ENCODE measurements around the gene RFX4.

The RFX4 gene

DNA sequence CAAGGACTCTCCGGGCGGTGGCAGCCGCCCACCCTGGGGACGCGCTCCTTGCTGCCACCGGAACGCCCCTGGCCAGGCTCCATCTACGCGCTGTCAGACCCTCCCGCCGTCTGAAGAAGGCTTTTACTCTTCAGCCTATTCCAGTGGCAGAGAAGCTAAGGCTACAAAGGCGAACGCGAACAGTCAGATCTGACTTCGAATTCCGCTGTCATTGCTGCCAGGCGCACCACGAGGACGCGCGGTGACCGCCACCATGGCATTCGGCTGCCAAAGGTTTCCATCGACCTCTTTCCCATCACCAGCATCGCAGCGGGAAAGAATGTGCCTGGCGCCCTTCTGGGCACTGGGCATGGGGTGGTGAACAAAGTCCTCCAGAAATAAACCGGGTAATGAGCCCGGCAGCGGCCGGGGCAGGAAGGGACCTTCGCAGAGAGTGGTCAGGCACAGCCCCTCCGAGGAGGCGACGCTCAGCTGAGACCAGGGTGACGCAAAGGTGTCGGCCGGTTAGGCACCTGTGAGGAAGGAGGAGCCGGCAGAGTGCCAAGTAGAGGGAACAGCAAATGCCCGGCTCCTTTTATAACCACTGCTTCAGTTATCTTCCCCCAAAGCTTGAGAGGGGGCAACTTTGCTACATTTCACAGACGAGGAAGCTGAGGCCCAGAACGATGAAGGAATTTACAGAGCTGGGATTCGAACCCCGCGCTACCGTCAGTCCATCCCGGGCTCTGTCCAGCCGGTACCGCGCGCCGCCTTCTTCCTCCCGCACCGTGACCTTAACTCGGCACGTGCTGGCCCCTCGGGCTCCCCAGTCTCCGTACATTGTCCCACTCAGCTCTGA lies 1.9 kb upstream of the RFX4 start:
- no peak overlapping the region for H3K4me2 ChIP-seq
- H2AFZ ChIP-seq (ENCODE audit: low read depth) = no peak overlapping the region
- H3K9ac ChIP-seq = no peak overlapping the region
- no peaks in the 10 kb centered on the region for H3K36me3 ChIP-seq (ENCODE audit: insufficient read depth)
- H3K4me1 ChIP-seq (ENCODE audit: low read depth, poor library complexity, severe bottlenecking) = no peaks in the 10 kb centered on the region
- H3K79me2 ChIP-seq (ENCODE audit: insufficient read depth, low read depth) = no peaks in the 10 kb centered on the region
- no peaks in the 10 kb centered on the region for H3K27me3 ChIP-seq (ENCODE audit: insufficient read depth, low read depth)
- TF ChIP-seq, protein P1, sequence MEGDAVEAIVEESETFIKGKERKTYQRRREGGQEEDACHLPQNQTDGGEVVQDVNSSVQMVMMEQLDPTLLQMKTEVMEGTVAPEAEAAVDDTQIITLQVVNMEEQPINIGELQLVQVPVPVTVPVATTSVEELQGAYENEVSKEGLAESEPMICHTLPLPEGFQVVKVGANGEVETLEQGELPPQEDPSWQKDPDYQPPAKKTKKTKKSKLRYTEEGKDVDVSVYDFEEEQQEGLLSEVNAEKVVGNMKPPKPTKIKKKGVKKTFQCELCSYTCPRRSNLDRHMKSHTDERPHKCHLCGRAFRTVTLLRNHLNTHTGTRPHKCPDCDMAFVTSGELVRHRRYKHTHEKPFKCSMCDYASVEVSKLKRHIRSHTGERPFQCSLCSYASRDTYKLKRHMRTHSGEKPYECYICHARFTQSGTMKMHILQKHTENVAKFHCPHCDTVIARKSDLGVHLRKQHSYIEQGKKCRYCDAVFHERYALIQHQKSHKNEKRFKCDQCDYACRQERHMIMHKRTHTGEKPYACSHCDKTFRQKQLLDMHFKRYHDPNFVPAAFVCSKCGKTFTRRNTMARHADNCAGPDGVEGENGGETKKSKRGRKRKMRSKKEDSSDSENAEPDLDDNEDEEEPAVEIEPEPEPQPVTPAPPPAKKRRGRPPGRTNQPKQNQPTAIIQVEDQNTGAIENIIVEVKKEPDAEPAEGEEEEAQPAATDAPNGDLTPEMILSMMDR (conservative IDR thresholded peaks at IDR 0.05; ENCODE audit: low read depth, low read length) = no peak
- no peak overlapping the region for H3K27ac ChIP-seq
- no peaks in the 10 kb centered on the region for H4K20me1 ChIP-seq (ENCODE audit: insufficient read depth)
- H3K4me3 ChIP-seq (IDR thresholded peaks at IDR 0.05; ENCODE audit: insufficient read depth, low read depth, low read length) = no peak overlapping the region

GRCh38 chr12:106581543-106582248 lies 1.1 kb upstream of the RFX4 start:
- Histone ChIP-seq H3K9ac (no peak overlapping the region), H3K4me2 (no peak overlapping the region), H3K27ac (no peak overlapping the region), H3K27me3 (ENCODE audit: insufficient read depth, low read depth) (no peaks in the 10 kb centered on the region), H4K20me1 (ENCODE audit: insufficient read depth) (no peaks in the 10 kb centered on the region), H3K4me1 (ENCODE audit: low read depth, poor library complexity, severe bottlenecking) (no peaks in the 10 kb centered on the region), H2AFZ (ENCODE audit: low read depth) (no peak overlapping the region), H3K36me3 (ENCODE audit: insufficient read depth) (no peaks in the 10 kb centered on the region), H3K4me3 (IDR thresholded peaks at IDR 0.05; ENCODE audit: insufficient read depth, low read depth, low read length) (no peak overlapping the region), H3K79me2 (ENCODE audit: insufficient read depth, low read depth) (no peaks in the 10 kb centered on the region)
- TF ChIP-seq, protein P1 (conservative IDR thresholded peaks at IDR 0.05; ENCODE audit: low read depth, low read length) = no peak

GRCh38 chr12:106582249-106582591 lies 584 bp upstream of the RFX4 start:
- H3K79me2 ChIP-seq (ENCODE audit: insufficient read depth, low read depth) = no peaks in the 10 kb centered on the region
- no peaks in the 10 kb centered on the region for H3K27me3 ChIP-seq (ENCODE audit: insufficient read depth, low read depth)
- no peak overlapping the region for H2AFZ ChIP-seq (ENCODE audit: low read depth)
- TF ChIP-seq, protein P1 (conservative IDR thresholded peaks at IDR 0.05; ENCODE audit: low read depth, low read length) = no peak
- no peak overlapping the region for H3K4me3 ChIP-seq (IDR thresholded peaks at IDR 0.05; ENCODE audit: insufficient read depth, low read depth, low read length)
- H3K27ac ChIP-seq = no peak overlapping the region
- no peak overlapping the region for H3K4me2 ChIP-seq
- H3K4me1 ChIP-seq (ENCODE audit: low read depth, poor library complexity, severe bottlenecking) = no peaks in the 10 kb centered on the region
- no peaks in the 10 kb centered on the region for H4K20me1 ChIP-seq (ENCODE audit: insufficient read depth)
- no peaks in the 10 kb centered on the region for H3K36me3 ChIP-seq (ENCODE audit: insufficient read depth)
- H3K9ac ChIP-seq = no peak overlapping the region

DNA sequence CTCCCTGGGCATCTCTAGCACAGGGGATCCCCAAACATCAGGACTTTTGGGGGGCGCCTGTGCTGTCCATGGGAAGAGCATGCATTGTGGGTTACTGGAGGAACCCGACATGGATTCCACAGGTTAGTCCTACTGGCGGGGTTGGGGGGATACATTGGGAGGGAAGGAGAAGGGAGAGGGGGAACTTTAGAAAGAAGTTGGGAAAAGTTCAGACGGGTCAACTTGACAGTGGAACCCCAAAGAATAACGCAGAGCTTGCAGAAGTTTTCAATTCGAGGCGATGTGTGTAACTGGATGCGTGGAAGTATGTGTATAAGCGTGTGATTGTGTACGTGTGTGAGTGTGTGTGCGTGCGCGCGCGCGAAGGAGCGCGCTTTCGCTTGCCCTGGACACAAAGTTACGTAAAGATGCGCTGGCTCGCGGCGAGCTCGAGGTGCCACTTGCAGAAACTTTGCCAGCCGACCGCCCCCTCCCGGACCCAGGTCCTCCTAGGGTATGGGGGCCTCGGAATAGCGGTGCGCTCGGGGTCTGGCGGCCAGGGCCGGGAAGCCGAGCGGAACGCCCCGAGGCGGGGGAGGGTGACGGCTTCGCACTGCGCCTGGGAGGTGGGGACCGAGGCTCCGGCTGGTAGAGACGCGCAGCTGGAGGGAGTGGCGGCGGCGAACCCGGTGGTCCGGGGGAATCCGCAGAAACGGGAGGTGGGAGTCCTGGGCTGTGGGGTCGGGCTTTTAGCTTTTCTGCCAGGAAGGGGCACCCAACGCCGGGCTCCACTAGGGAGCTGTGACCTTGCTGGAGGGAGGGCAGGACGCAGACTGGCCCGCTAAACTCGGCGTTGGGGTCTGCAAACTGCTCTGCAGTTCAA lies 669 bp downstream of the RFX4 start:
- no peaks in the 10 kb centered on the region for H3K79me2 ChIP-seq (ENCODE audit: insufficient read depth, low read depth)
- no peak overlapping the region for H3K27ac ChIP-seq
- no peak overlapping the region for H3K9ac ChIP-seq
- H2AFZ ChIP-seq (ENCODE audit: low read depth) = no peak overlapping the region
- no peak overlapping the region for H3K4me3 ChIP-seq (IDR thresholded peaks at IDR 0.05; ENCODE audit: insufficient read depth, low read depth, low read length)
- H3K36me3 ChIP-seq (ENCODE audit: insufficient read depth) = no peaks in the 10 kb centered on the region
- H3K4me1 ChIP-seq (ENCODE audit: low read depth, poor library complexity, severe bottlenecking) = no peaks in the 10 kb centered on the region
- no peak overlapping the region for H3K4me2 ChIP-seq
- no peaks in the 10 kb centered on the region for H4K20me1 ChIP-seq (ENCODE audit: insufficient read depth)
- TF ChIP-seq, protein P1 (conservative IDR thresholded peaks at IDR 0.05; ENCODE audit: low read depth, low read length) = no peak
- H3K27me3 ChIP-seq (ENCODE audit: insufficient read depth, low read depth) = no peaks in the 10 kb centered on the region

All from KMS-11 (cell line).